HepG2 (cell line): ENCODE data around the gene PPME1. TPM values are rescaled to one million over a fixed set of nuclear protein-coding genes. Genes with fewer than 3 reads are reported as not detected.

Source experiments
- AGO2 ChIP-seq: fragments of 200-400 bp; formaldehyde crosslinking; optimal IDR thresholded peaks from 2 replicates; pipeline ENCODE3; 2017; ENCODE audit warnings: mild to moderate bottlenecking, low read depth, low read length, moderate library complexity
- NCOA1 ChIP-seq: sonication (generic); formaldehyde crosslinking; IDR thresholded peaks from 2 replicates; pipeline ENCODE4 v1.9.0; 2021; ENCODE audit warnings: missing genetic modification reagents
- ONECUT2 ChIP-seq: sonication (generic); formaldehyde crosslinking; IDR thresholded peaks from 2 replicates; pipeline ENCODE4 v1.4.0; 2020; ENCODE audit warnings: missing genetic modification reagents
- PRMT3 ChIP-seq: sonication (generic); formaldehyde crosslinking; IDR thresholded peaks from 2 replicates; pipeline ENCODE4 v1.8.1; 2022; ENCODE audit warnings: low read depth, mild to moderate bottlenecking, moderate library complexity, missing genetic modification reagents, borderline replicate concordance
- RAD21 ChIP-seq: fragments of 450-650 bp; formaldehyde crosslinking; IDR thresholded peaks from 2 replicates; pipeline ENCODE4 v1.5.0; 2020; ENCODE audit warnings: mild to moderate bottlenecking
- REL ChIP-seq: sonication (generic); formaldehyde crosslinking; conservative IDR thresholded peaks from 2 replicates; pipeline ENCODE4 v1.8.0; 2022; ENCODE audit warnings: mild to moderate bottlenecking, missing genetic modification reagents, moderate library complexity
- TBX3 ChIP-seq: fragments of 450-650 bp; IDR thresholded peaks from 2 replicates; pipeline ENCODE4 v1.6.1; 2017; ENCODE audit warnings: antibody characterized with exemption, mild to moderate bottlenecking, inconsistent platforms, borderline replicate concordance
- ZBTB42 ChIP-seq: sonication (generic); formaldehyde crosslinking; IDR thresholded peaks from 2 replicates; pipeline ENCODE4 v1.5.0; 2020; ENCODE audit warnings: mild to moderate bottlenecking, missing genetic modification reagents
- ZBTB8A ChIP-seq: sonication (generic); formaldehyde crosslinking; IDR thresholded peaks from 2 replicates; pipeline ENCODE4 v1.4.0; 2020; ENCODE audit warnings: mild to moderate bottlenecking, low read depth, missing genetic modification reagents, borderline replicate concordance
- ZNF235 ChIP-seq: sonication (generic); formaldehyde crosslinking; IDR thresholded peaks from 2 replicates; pipeline ENCODE4 v1.8.1; 2023; ENCODE audit warnings: mild to moderate bottlenecking, missing genetic modification reagents, borderline replicate concordance
- ZNF501 ChIP-seq: sonication (generic); formaldehyde crosslinking; IDR thresholded peaks from 2 replicates; pipeline ENCODE4 v1.5.1; 2020; ENCODE audit warnings: mild to moderate bottlenecking, moderate library complexity, missing genetic modification reagents
- ZNF577 ChIP-seq: sonication (generic); formaldehyde crosslinking; IDR thresholded peaks from 2 replicates; pipeline ENCODE4 v1.4.0; 2020; ENCODE audit warnings: mild to moderate bottlenecking, low read depth, missing genetic modification reagents, borderline replicate concordance
- ZNF644 ChIP-seq: IDR thresholded peaks from 2 replicates; pipeline ENCODE4 v1.6.1; 2016; ENCODE audit warnings: low read depth
- ZNF713 ChIP-seq: sonication (generic); formaldehyde crosslinking; IDR thresholded peaks from 2 replicates; pipeline ENCODE4 v1.4.0; 2020; ENCODE audit warnings: mild to moderate bottlenecking, missing genetic modification reagents
- polyA plus RNA-seq, 8 experiments: library from polyadenylated mRNA; depleted of rRNA in 3 of 8; stranded (reverse) in 7 of 8; unstranded in 1 of 8; fragments of >200 nt; fragmentation: Illumina TruSeq in 4 of 8; extraction: Trizol in 4 of 8; gene quantifications; 2 replicates each; pipeline versions ENCODE4 v1.2.1 to v1.2.3, GENCODE V29; 2011 to 2016; ENCODE audit warnings: low read depth in 4 of 8, missing spikeins in 1 of 8, mixed read lengths in 1 of 8; ENCODE audit not compliant: insufficient read depth in 1 of 8
- total RNA-seq, 5 experiments: library from RNA; depleted of rRNA; stranded (reverse); fragments of >200 nt; fragmentation: Illumina TruSeq; extraction: Trizol; gene quantifications; 2 replicates each; pipeline ENCODE4 v1.2.3, GENCODE V29; 2016; ENCODE audit warnings: low read depth in 1 of 5
- TF ChIP-seq, protein P1 (sequence below): sonication (generic); formaldehyde crosslinking; IDR thresholded peaks from 2 replicates; pipeline ENCODE4 v1.4.0; 2020; ENCODE audit warnings: mild to moderate bottlenecking, missing genetic modification reagents
- TF ChIP-seq, protein P2 (sequence below): sonication (generic); formaldehyde crosslinking; IDR thresholded peaks from 2 replicates; pipeline ENCODE4 v1.8.1; 2023; ENCODE audit warnings: missing genetic modification reagents, mild to moderate bottlenecking, borderline replicate concordance
- TF ChIP-seq, protein P3 (sequence below), 2 experiments: fragments of 450-650 bp in 1 of 2; sonication (generic) in 1 of 2; formaldehyde crosslinking; IDR thresholded peaks; 2 replicates each; pipeline versions ENCODE4 v1.5.0 to v1.8.0; 2020 to 2022; ENCODE audit warnings: mild to moderate bottlenecking in 1 of 2, missing genetic modification reagents in 1 of 2
- TF ChIP-seq, protein P4 (sequence below): sonication (generic); formaldehyde crosslinking; IDR thresholded peaks from 2 replicates; pipeline ENCODE4 v1.4.0; 2020; ENCODE audit warnings: missing genetic modification reagents, borderline replicate concordance
- TF ChIP-seq, protein P5 (sequence below): sonication (generic); formaldehyde crosslinking; IDR thresholded peaks from 2 replicates; pipeline ENCODE4 v1.4.0; 2020; ENCODE audit warnings: mild to moderate bottlenecking, missing genetic modification reagents

The PPME1 gene
- total and polyA plus RNA-seq, 2 of the 13 experiments (the other 11 are each of a cell fraction or from before 2014, with no cell fraction given): 31.3 to 56.0 TPM

DNA sequence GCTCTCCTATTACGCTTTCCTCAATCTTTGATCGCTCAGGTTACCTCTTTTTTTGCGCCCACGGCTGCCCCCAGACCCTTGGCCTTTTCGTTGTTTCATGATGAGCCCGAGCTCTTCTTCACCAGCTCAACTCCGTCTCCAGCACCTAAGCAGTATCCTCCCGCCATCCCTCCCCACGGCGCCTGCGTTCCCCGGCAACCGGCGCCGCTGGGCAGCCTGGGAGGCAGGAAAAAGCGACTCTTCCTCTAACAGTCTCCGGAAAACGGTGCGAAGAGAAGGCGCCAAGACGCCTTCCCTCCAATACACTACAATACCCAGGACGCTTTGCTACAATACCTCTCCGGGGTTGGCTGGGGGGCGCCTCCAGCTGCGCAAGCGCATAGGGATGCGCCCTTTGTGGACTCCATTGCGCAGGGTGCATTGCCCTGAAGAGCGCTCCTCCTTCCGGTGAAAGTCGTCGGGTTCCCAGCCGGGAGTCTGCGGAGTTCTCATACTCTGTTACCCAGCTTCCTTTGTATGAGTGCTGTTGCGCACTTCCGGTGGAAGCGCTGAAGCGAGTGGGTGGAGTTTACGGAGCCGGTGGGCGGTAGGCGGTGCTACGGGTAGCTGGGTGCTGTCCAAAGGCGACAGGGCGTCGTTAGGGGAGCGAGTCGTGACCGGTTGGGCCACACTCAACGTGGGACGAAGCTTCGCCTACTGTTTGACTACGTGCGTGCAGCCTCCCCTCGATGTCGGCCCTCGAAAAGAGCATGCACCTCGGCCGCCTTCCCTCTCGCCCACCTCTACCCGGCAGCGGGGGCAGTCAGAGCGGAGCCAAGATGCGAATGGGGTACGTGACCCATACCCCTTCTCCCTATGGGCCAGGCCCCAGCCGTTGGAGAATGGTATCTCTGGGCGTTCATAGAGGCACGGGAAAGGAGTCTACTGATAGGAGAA is at the start of gene PPME1, which contains the start of gene C2CD3 (continued):
- TF ChIP-seq REL (CRISPR knock-in tag) (no peak), ONECUT2 (no peak), ZNF235 (CRISPR knock-in tag) (no peak), ZBTB42 (CRISPR knock-in tag) (no peak), ZNF713 (CRISPR knock-in tag) (0 out of 2 replicates have a peak, but pooled peaks have one; percentile 52), ZBTB8A (CRISPR knock-in tag) (no peak), ZNF577 (CRISPR knock-in tag) (no peak), NCOA1 (no peak), TBX3 (no peak), AGO2 (no peak), RAD21 (CRISPR knock-in tag) (no peak), ZNF644 (no peak), PRMT3 (CRISPR knock-in tag) (no peak), ZNF501 (peak; percentile 97)
- TF ChIP-seq, protein P1, sequence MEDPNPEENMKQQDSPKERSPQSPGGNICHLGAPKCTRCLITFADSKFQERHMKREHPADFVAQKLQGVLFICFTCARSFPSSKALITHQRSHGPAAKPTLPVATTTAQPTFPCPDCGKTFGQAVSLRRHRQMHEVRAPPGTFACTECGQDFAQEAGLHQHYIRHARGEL (CRISPR knock-in tag): no peak
- TF ChIP-seq, protein P2, sequence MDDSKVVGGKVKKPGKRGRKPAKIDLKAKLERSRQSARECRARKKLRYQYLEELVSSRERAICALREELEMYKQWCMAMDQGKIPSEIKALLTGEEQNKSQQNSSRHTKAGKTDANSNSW (CRISPR knock-in tag): no peak
- TF ChIP-seq, protein P3, sequence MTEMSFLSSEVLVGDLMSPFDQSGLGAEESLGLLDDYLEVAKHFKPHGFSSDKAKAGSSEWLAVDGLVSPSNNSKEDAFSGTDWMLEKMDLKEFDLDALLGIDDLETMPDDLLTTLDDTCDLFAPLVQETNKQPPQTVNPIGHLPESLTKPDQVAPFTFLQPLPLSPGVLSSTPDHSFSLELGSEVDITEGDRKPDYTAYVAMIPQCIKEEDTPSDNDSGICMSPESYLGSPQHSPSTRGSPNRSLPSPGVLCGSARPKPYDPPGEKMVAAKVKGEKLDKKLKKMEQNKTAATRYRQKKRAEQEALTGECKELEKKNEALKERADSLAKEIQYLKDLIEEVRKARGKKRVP (CRISPR knock-in tag; IDR thresholded peaks at IDR 0.05): peak in 1 of 2 experiments; percentile 66; a peak in 2 of 4 replicates
- TF ChIP-seq, protein P4, sequence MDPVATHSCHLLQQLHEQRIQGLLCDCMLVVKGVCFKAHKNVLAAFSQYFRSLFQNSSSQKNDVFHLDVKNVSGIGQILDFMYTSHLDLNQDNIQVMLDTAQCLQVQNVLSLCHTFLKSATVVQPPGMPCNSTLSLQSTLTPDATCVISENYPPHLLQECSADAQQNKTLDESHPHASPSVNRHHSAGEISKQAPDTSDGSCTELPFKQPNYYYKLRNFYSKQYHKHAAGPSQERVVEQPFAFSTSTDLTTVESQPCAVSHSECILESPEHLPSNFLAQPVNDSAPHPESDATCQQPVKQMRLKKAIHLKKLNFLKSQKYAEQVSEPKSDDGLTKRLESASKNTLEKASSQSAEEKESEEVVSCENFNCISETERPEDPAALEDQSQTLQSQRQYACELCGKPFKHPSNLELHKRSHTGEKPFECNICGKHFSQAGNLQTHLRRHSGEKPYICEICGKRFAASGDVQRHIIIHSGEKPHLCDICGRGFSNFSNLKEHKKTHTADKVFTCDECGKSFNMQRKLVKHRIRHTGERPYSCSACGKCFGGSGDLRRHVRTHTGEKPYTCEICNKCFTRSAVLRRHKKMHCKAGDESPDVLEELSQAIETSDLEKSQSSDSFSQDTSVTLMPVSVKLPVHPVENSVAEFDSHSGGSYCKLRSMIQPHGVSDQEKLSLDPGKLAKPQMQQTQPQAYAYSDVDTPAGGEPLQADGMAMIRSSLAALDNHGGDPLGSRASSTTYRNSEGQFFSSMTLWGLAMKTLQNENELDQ: no peak
- TF ChIP-seq, protein P5, sequence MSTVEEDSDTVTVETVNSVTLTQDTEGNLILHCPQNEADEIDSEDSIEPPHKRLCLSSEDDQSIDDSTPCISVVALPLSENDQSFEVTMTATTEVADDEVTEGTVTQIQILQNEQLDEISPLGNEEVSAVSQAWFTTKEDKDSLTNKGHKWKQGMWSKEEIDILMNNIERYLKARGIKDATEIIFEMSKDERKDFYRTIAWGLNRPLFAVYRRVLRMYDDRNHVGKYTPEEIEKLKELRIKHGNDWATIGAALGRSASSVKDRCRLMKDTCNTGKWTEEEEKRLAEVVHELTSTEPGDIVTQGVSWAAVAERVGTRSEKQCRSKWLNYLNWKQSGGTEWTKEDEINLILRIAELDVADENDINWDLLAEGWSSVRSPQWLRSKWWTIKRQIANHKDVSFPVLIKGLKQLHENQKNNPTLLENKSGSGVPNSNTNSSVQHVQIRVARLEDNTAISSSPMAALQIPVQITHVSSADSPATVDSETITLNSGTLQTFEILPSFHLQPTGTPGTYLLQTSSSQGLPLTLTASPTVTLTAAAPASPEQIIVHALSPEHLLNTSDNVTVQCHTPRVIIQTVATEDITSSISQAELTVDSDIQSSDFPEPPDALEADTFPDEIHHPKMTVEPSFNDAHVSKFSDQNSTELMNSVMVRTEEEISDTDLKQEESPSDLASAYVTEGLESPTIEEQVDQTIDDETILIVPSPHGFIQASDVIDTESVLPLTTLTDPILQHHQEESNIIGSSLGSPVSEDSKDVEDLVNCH: no peak
